OCI-LY3 (cell line): ENCODE results near the gene POLDIP3.

Source experiments
- EZH2phosphoT487 ChIP-seq: fragments of 200-600 bp; shearing (Covaris generic); IDR thresholded peaks from 2 replicates; pipeline ENCODE4 v1.6.1; 2018; ENCODE audit warnings: antibody characterized with exemption, mixed run types, low read depth
- TF ChIP-seq, protein P1 (sequence below): fragments of 200-600, 300-600 bp; sonication (generic); IDR thresholded peaks from 2 replicates; pipeline ENCODE4 v1.5.1; 2014; ENCODE audit warnings: antibody characterized with exemption, low read length, low read depth

GRCh38 chr22:42548597-42549330 lies 65.9 kb downstream of the POLDIP3 start:
- TF ChIP-seq, protein P1, sequence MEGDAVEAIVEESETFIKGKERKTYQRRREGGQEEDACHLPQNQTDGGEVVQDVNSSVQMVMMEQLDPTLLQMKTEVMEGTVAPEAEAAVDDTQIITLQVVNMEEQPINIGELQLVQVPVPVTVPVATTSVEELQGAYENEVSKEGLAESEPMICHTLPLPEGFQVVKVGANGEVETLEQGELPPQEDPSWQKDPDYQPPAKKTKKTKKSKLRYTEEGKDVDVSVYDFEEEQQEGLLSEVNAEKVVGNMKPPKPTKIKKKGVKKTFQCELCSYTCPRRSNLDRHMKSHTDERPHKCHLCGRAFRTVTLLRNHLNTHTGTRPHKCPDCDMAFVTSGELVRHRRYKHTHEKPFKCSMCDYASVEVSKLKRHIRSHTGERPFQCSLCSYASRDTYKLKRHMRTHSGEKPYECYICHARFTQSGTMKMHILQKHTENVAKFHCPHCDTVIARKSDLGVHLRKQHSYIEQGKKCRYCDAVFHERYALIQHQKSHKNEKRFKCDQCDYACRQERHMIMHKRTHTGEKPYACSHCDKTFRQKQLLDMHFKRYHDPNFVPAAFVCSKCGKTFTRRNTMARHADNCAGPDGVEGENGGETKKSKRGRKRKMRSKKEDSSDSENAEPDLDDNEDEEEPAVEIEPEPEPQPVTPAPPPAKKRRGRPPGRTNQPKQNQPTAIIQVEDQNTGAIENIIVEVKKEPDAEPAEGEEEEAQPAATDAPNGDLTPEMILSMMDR = no peak
- TF ChIP-seq EZH2phosphoT487 = no peak
